ENCODE data around the gene FUBP1.

FUBP1 gene

DNA sequence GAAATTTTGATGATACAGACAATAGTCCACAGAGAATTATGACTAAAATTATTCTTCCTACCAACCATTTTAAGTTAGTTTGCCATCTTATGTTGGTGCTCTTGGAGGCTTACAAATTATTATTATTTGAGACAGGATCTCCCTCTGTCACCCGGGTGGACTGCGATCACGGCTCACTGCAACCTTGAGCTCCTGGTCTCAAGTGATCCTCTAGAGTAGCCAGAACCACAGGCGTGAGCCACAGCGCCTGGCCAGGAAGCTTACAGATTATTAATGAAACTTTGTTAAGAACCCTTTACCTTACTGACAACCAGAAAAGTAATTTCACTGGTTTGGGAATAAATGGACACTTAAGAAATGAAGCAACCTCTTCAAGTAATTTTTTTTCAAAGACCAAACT is 17.9 kb upstream of the FUBP1 start:
- TF ChIP-seq, protein P1, sequence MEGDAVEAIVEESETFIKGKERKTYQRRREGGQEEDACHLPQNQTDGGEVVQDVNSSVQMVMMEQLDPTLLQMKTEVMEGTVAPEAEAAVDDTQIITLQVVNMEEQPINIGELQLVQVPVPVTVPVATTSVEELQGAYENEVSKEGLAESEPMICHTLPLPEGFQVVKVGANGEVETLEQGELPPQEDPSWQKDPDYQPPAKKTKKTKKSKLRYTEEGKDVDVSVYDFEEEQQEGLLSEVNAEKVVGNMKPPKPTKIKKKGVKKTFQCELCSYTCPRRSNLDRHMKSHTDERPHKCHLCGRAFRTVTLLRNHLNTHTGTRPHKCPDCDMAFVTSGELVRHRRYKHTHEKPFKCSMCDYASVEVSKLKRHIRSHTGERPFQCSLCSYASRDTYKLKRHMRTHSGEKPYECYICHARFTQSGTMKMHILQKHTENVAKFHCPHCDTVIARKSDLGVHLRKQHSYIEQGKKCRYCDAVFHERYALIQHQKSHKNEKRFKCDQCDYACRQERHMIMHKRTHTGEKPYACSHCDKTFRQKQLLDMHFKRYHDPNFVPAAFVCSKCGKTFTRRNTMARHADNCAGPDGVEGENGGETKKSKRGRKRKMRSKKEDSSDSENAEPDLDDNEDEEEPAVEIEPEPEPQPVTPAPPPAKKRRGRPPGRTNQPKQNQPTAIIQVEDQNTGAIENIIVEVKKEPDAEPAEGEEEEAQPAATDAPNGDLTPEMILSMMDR (IDR thresholded peaks at IDR 0.05): no peak
- TF ChIP-seq ZFX (IDR thresholded peaks at IDR 0.05; ENCODE audit: borderline replicate concordance): no peak
- H3K27ac ChIP-seq: no peak overlapping the region

DNA sequence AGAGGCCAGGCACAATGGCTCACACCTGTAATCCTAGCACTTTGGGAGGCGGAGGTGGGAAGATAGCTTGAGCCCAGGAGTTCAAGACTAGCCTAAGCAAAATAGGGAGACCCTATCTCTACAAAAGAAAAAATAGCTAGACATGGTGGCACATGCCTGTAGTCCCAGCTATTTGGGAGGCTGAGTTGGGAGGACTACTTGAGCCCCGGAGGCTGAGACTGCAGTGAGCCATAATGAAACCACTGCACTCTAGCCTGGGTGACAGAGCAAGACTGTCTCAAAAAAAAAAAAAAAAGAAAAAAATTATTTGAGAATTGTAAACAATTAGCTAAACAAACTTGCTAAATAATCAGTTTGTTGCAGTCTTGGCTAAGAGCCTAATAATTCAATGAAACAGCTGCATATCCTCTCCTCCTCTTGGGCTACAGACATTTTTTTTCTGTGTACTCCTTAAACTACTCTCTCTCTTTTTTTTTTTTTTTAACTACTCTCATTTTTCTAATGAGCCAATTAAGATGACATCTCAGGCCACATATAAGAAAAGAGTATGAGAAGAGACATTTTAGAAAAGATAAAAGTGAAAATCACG is 15.3 kb upstream of the FUBP1 start:
- H3K27ac ChIP-seq: no peak overlapping the region
- TF ChIP-seq, protein P1 (IDR thresholded peaks at IDR 0.05): no peak
- no peak for TF ChIP-seq ZFX (IDR thresholded peaks at IDR 0.05; ENCODE audit: borderline replicate concordance)

DNA sequence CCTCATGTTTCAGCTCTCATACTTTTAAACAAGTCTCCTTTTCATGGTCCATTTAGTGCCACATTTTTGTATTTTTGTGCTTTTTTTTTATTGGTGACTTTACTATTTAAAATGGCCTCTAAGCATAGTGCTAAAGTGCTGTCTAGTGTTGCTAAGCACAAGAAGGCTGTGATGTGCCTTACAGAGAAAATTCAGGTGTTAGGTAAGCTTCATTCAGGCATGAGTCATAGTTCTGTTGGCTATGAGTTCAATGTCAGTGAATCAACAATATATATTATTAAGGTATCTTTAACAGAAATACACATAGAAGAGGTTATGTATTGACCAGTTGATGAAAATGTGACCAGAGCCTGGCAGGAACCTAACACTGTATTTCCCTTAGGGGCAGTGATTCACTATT is 12.8 kb upstream of the FUBP1 start:
- no peak overlapping the region for H3K27ac ChIP-seq
- TF ChIP-seq, protein P1 (IDR thresholded peaks at IDR 0.05): no peak
- no peak for TF ChIP-seq ZFX (IDR thresholded peaks at IDR 0.05; ENCODE audit: borderline replicate concordance)

DNA sequence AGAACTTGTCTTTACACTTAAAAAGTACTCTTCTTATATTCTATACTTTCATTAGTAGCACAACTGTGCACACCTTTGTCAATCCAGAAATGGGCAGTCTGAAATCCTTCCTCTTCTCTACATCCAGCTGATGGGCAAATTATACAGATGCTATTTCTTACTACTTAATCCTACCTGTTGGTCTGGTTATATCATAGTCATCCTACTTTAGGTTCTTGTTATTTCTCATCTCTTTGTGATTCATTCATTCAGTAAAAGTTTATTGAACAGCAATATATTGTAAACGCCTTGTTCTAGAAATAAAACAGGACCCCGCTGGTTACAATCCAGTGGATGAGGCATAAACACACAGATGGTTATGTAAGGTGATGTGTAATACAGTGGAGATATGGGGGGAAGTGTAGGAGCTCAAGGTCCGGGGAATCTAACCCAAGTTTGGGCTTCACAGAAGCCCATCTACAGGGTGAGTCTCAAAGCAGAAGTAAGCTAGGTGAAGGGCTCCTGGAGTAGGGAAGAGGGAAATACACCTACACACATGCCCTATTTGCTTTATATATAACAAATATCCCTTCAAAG is 11.8 kb upstream of the FUBP1 start:
- H3K27ac ChIP-seq: no peak overlapping the region
- TF ChIP-seq, protein P1 (IDR thresholded peaks at IDR 0.05): no peak
- TF ChIP-seq ZFX (IDR thresholded peaks at IDR 0.05; ENCODE audit: borderline replicate concordance): no peak

DNA sequence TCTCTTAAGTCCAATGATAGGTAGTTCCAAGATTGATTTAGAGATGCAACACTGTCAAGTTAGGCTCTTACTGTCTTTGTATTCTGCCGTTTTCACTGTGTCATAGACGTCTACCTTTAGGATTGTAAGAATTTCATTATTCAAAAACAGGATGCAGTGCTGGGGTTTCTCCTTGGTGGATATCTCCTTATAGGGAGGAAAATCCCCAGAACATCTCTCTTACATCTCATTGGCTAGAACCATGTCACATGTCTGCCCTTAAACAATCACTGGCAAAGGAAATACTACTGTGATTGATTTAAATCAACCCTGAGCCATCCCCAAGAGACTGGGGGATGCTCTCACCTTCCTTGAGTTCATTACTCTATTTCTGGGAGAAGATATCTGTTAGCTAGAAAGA is 10.9 kb upstream of the FUBP1 start:
- H3K27ac ChIP-seq: no peak overlapping the region
- no peak for TF ChIP-seq ZFX (IDR thresholded peaks at IDR 0.05; ENCODE audit: borderline replicate concordance)
- TF ChIP-seq, protein P1 (IDR thresholded peaks at IDR 0.05): no peak

DNA sequence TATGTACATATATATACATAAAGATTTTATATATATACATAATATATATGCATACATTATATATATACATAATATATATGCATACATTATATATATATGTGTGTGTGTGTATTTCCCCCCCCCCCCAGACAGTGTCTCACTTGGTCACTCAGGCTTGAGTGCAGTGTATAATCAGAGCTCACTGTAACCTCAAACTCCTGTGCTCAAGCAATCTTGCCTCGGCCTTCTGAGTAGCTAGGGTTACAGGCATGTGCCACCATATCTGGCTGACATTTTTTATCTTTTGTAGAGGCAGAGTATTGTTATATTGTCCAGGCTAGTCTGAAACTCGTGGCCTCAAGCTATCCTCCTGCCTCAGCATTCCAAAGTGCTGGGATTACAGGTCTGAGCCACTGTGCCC is 9.0 kb upstream of the FUBP1 start:
- TF ChIP-seq, protein P1 (IDR thresholded peaks at IDR 0.05): no peak
- no peak for TF ChIP-seq ZFX (IDR thresholded peaks at IDR 0.05; ENCODE audit: borderline replicate concordance)
- H3K27ac ChIP-seq: no peak overlapping the region

DNA sequence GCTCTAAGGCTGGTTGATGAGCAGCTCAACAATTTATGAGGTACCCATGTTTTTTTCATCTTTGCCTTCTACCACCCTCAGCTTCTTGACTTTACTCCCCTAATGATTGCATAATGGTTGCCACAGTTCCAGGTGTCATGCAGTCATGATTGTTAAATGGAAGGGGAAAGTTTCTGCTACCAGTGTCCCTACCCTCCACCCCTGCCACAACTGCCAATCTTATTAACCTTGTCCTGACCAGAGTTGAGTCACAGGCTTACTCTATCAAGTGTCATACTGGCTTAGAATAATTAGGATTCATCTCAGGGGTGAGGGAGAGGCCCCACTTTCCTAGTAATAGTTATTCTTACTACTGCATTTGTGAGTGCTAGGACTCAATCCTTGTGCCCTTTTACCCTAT is 7.9 kb upstream of the FUBP1 start:
- TF ChIP-seq ZFX (IDR thresholded peaks at IDR 0.05; ENCODE audit: borderline replicate concordance): no peak
- TF ChIP-seq, protein P1 (IDR thresholded peaks at IDR 0.05): no peak
- H3K27ac ChIP-seq: no peak overlapping the region

All from 22Rv1 (cell line).